HG03196 (cell line): ENCODE data around the gene CCDC73.
"Not testable (repeated sequence)": the region's sequence is repeated elsewhere in the genome, so short reads cannot be mapped to it uniquely, and the experiment has no call there.

Experiments
- ATAC-seq: cut with Tn5 transposase; IDR thresholded peaks from one replicate; pipeline ENCODE4 v1.9.1; 2021; ENCODE audit not compliant: unreplicated experiment

Gene CCDC73

DNA sequence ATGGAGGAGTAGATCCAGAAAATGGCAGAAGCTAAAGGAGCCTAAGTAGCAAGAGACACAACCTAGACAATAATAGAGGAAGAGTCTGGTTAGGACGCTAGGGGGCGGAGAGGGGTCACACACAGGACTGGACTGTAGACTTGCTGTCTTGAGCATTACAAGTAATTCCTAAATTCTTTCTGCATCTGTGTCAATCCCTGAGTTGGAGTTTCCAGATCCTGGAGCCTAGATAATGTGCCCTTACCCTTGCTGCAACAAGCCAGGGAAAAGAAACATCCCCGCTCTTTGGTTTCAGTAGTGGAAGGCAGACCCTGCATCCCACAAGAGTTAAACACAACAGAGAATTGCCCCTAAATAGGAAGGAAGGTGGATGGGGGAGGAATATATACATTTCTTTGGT, 14.9 kb upstream of the CCDC73 start:
- ATAC-seq = peak; percentile 95

DNA sequence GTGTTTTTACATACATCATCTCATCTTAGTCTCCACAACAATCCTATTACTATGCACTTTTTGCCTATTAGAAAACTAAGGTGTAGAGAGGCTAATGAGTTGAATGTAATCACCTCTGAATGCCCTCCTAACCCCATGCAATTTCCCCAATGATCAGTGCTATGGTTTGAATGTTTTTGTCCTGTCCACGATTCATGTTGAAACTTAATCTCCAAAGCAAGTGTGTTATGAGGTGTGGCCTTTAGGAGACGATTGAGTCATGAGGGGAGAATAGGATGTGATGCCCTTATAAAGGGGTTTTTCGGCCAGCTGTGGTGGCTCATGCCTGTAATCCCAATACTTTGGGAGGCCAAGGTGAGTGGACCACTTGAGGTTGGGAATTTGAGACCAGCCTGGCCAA, 2.0 kb upstream of the CCDC73 start:
- no peak for ATAC-seq

DNA sequence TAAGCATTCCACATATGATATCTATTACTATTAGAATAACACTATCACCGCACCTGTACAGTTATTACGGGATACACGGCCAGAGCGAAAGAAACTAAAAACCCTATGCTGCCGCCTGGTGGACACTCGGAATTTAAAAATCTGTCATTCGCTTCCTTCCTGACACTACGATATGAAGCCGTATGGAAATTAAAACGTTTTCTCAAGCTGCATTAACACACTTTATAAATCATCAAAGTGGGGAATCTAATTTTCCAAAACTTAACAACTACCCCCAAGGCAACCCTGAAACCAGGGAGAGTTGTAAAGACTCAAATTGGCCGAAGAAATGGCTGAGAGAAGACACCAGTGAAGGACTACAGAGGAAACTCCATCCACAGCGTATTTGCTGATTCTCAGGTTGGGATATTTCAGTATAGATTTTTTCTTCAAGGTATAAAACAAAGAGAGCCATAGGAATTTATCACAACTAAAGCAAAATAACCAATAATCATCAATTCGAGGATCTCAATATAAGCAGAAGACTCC, 1.4 kb downstream of the CCDC73 start:
- ATAC-seq = peak; percentile 73

DNA sequence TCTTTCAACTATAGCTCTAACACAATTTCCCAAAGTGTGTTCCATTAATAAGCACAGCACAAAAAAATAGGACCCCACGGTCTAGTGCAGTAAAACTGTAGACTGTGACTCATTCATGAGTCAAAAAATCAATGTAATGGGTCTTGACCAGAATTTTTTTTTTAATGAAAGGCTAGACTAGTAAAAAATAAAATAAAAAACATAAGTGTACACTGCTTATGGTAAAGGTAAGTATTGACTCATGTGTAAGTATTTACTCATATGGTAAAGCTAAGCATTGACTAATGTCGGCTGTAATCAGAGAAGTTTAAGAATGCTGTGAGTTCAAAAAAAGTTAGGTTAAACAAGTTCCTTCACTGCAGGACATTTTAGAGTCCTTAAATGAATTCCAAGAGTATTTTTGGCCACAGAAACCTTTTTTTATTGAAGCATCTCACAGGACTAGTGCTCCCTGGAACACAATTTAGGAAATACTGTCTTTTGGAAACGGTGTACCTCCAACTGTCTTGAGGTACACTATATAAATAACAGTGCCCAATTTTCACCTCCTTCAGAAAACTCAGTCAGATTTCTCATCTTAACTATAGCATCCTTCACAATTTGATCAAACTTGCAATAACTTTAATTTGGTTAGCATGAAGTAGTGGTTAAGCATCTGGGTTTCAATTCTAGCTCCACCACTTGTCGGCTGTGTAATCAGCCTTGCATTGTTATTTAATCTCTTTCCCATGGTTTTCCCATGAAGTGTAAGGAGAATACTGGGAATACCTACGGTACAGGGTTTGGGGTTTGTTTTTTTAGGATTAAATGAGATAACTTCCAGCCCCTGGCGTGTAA, 2.1 kb downstream of the CCDC73 start:
- ATAC-seq = peak; percentile 10

DNA sequence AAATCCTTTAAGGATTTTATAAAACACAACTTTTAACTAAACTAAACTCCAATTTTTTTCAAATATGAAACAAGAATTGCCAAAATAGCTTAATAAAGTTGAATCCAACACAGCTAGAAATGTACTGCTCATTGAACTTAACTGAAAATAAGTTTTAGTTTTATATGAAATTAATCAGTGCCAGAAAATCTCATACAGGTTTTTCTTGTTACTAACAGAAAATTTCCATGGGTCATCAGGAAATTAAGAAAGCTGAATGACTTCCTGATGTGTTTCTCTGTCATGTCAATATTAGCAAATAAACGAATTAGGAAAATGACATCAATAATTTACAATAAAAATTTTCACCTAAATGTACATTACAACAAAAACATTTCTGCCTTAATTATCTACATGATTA, 3.5 kb downstream of the CCDC73 start:
- no peak for ATAC-seq

DNA sequence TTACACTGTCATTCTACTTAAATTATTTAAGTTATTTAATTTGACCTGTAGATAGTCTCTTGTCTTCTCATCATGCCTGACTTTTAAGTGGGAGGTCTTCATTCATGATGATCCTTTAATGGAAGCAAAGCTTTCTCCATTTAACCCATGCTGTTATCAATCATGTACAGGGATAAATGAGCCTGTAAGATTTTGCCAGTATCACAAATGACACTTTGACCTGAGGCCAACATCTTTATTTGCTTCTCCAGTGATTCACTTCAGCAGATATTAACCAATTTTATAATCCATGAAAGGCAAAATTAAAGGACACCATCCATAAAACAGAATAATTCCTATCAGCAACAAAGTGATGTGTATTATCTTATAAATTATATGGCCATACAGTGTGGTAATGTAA, 7.7 kb downstream of the CCDC73 start:
- no peak for ATAC-seq

DNA sequence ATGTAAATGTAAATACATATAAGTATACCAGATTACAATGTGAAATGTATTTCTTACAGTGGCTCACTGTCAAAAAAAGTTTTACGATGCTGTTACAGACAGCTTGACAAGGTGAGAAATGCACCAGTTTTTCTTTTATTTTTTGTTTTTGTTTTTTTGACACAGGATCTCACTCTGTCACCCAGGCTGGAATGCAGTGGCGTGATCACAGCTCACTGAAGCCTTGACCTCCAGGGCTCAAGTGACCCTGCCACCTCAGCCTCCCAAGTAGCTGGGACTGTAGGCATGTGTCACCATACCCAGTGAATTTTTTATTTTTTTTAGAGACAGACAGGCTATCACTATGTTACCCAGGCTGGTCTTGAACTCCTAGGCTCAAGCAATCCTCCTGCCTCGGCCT, 9.2 kb downstream of the CCDC73 start:
- no peak for ATAC-seq

DNA sequence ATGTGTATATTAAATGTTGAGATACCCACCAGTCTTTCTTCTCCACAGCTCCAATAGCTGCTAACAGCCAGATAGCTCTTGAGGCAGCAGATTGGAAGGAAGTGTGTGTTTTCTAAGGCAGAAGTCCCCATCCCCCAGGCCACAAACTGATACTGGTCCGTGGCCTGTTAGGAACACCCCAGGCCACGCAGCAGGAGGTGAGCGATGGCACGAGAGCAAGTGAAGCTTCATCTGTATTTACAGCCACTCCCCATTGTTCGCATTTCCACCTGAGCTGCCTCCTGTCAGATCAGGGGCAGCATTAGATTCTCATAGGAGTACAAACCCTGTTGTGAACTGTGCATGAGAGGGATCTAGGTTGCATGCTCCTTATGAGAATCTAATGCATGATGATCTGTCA, 12.7 kb downstream of the CCDC73 start:
- no peak for ATAC-seq

DNA sequence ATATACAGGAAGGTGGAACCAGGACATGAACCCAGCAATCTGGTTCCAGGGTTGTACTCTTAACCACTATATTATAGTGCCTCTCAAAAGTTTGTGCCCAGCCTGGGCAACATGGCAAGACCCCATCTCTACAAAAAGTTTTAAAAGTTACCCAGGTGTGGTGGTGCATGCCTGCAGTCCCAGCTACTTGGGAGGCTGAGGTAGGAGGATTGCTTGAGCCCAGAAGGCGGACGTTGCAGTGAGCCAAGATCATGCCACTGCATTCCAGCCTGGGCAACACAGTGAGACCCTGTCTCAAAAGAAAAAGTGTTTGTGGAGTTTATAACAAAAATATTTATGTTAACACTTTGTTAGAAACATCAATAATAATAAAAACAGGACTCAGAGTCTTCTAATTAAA, 13.6 kb downstream of the CCDC73 start:
- ATAC-seq = not testable (repeated sequence)

DNA sequence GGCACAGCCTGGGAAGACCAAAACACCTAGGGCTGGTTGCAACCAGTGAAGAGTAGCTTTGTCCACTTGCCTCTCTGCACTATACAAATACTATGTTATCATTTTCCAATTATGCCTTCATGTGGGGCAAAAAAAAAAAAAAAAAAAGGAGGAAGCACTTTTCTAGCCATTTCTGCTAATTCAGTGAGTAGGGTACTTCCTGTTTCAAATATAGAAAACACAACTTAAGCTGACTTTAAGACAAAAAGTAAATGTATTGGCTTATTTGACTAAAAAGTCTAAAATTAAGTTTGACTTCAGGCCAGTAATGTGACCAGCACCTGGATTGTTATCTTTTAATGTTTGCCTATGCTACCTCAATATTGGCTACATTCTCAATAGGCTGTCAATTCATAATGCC, 15.3 kb downstream of the CCDC73 start:
- no peak for ATAC-seq

DNA sequence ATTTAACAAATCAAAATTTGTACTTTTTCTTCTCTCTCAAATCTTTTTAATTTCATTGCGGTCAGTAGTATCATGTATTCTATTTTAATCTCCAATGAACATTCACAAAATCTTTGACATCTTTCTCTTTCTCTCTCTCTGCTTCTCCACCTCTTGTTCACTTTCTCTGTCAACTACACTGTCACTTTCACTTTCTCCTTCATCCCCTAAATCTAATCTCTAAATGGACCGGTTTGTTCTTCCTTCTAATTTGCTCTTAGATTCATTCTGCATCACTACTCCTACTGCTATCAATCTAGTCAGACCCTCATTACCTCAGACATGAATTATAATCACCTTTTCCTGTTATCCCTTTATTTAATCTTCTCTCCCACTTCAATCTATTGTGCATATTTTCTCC, 18.6 kb downstream of the CCDC73 start:
- ATAC-seq = peak; percentile 80

DNA sequence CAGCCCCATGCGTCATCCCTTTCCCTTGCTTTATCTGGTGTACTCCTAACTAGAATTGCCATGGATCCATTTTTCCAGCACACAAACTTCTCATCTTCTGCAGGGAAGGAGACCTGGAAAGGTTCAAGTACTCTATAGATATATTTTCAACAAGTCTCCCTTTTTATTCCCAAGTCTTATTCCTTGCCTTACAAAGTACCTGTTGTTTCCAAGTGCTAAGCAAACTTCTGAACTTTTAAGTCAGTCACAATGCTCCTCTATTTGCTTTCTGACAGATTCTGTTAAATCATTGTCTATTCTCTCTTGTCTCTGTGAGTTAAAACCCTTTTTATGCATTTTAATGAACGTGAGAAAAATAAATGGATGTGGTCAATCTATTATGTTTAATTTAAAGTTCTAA, 20.4 kb downstream of the CCDC73 start:
- no peak for ATAC-seq

DNA sequence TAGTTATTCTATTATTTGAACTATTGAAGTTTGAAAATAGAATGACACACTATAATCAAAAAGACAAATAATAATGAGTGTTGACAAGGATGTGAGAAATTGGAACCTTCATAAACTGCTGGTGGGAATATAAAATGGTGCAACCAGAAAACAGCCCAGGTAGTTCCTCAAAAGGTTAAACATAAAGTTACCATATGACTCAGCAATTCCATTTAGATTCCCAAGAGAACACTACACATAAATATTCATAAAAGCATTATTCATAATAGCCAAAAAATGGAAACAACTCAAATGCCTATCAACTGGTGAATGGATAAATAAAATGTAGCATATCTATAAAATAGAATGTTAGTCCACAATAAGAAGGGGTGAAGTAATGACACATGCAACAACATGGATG, 21.7 kb downstream of the CCDC73 start:
- no peak for ATAC-seq

DNA sequence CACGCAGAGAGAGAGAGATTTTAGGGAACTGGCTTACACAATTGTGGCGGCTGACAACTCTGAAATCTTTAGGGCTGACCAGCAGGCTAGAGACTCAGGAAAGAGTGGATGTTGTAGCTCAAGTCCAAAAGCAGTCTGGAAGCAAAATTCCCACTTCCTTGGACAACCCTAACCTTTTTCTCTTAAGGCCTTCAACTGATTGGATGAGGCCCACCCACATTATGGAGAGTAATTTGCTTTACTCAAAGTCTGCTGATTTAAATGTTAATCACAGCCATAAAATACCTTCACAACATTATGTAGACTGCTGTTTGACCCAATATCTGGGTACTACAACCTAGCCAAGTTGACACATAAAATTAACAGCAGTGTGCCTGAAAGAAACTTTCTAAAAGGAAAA, 32.7 kb downstream of the CCDC73 start:
- not testable (repeated sequence) for ATAC-seq

DNA sequence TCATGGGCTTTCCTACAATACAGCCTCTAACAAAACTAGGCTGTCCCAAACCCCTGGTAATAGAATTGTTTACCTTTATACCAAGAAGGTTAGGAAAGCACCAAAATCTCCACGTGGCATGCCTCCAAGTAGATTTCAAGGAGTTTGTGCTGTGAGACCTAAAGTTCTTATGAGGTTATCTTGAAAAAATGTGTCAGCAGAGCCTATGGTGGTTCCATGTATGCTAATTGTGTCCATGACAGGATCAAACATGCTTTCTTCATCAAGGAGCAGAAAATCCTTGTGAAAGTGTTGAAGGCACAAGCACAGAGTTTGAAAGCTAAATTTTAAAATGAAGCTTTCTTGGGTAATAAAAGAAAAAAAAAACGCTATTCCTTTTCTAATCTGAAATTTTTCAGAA, 36.2 kb downstream of the CCDC73 start:
- ATAC-seq = no peak

DNA sequence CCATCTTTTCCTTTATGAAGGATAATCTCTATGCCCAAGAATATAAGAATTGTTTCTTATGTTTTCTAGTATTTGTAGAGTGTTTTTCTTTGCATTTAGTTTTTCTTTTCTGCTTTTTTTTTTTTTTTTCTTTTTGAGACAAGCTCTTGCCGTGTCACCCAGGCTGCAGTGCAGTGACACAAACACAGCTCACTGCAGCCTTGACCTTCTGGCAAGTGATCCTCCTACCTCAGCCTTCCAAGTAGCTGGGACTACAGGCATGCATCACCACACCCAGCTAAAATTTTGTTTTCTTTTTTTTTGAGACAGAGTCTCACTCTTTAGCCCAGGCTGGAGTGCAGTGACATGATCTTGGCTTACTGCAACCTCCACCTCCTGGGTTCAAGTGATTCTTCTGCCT, 41.3 kb downstream of the CCDC73 start:
- ATAC-seq = not testable (repeated sequence)

DNA sequence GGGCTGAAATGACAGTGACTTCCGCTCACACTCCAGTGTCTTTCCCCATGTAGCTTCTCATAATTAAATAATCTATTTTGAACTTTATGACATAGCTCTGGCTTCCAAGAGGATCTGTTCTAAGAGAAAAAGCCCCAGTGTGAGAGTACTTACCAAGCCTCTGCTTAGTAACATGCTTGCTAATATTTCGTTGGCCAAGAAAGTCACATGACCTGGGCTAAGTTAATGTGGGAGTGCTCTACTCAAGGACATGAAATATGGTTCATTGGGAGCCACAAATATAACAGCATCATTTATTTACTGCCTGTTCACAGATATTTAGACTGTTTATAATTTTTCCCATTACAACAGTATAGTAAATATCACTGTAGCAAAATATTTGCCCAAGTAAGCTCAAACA, 42.5 kb downstream of the CCDC73 start:
- no peak for ATAC-seq

DNA sequence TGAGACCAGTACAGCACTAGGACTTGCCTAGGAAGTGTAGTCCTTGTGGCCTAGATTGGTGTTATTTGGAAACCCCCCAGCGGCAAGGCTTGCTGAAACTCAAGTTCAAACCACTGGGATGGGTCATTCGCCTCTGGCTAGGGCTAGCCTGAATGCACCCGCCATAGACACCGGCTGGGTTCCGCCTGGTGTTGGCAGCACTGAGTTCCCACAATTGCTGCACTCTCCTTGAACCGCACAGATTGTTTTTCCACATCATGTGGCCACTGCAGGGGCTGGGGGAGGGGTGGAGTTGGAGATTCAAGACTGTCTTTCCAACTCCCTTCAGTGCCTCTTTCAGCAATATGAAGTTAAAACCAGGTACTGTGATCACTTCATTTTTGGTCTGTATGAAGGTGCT, 43.1 kb downstream of the CCDC73 start:
- ATAC-seq = no peak

DNA sequence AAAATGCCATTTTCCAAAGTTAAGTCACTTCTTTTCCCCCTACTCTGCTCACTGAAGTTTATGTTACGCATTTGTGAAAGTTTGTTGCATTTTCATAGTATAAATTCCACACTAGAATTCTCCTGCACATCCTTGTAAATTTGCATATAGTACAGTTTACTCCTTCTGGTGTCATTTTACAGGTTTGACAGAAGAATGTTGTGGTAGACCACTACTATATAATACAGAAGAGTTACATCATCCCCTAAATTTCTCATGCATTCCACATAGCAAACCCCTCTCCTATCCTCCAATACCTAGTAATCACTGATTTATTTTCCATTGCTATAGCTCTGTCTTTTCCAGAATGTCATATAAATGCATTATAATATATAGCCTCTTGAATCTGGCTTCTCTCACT, 64.5 kb downstream of the CCDC73 start:
- no peak for ATAC-seq

DNA sequence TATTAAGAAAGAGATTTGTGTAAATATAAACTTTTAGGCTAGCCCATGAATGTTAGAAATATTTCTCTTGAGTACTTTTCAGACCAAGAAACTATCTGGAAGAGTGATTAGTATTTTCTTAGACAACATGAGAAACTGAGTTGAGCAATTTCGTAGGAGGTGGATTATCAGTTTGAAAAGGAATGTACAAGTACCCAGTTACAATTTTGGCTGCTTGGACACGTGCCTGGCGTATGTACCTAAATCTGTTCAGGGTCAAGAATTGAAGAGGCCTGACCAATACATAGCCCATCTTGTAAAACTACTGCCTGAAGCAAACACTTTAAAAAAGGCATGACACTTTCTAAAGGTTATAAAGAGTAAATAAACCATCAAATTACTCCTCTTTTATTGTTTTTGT, 71.1 kb downstream of the CCDC73 start:
- no peak for ATAC-seq

DNA sequence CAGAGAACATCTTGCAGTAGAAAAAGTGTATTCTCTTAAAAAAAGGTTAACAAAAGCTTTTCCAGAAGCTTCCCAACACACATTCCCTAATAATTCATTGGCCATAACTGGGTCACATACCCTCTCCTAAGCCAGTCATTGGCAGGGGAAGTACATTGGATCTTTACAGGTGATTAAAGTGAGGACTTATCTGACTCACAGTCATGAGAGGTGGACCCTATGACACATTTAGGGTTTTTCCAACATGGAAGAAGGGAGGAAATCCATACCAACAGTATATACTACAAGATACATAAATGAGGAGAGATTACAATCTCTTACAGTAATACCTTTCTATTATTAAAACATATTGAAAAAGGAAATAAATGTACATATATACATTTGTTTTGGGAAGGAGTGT, 72.2 kb downstream of the CCDC73 start:
- no peak for ATAC-seq

DNA sequence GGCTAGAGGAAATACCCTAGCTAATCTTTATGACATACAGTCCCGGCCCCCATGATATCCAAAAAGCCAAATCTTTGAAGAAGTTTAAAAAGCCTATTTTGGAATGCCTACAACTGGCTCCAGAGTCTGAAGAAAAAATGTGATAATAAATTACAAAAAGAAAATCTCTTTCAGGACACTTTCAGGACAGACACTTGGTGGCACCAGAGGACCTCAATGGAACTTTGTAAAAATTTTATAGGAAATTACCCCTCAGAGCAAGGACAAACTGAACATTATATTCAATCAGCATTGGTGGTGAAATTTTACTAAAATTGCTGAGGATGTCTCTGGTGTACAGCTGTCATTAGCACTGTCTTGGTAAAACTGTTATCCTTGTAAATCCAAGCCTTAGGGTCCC, 81.0 kb downstream of the CCDC73 start:
- ATAC-seq = no peak

DNA sequence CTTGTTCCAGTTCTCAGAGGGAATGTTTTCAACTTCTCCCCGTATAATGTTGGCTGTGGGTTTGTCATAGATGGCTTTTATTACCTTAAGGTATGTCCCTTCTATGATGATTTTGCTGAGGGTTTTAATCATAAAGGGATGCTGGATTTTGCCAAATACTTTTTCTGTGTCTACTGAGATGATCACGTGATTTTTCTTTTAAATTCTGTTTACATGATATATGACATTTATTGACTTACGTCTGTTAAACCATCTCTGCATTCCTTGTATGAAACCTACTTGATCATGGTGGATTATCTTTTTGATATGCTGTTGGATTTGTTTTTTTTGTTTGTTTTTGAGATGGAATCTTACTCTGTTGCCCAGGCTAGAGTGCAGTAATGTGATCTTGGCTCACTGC, 85.5 kb downstream of the CCDC73 start:
- not testable (repeated sequence) for ATAC-seq
